ENCODE data around the gene ASIC4. TPM values are rescaled to one million over a fixed set of nuclear protein-coding genes. Genes with fewer than 3 reads are reported as not detected.

ASIC4 gene
- total and polyA plus RNA-seq, 7 experiments from 2014 or later: 0.12 to 0.49 (median 0.17) TPM; not detected in 3

DNA sequence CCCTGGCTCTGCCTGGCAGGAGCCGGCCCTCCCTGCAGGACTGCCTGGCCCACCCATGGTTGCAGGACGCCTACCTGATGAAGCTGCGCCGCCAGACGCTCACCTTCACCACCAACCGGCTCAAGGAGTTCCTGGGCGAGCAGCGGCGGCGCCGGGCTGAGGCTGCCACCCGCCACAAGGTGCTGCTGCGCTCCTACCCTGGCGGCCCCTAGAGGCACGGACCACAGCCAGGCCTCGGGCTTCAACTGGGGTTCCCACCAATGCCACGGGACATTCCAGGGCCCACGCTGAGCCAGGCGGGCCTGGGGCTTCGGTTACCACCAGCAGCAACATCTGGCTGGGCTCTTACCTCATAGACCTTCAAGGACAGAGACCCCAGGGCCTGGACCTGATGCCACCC, 21.7 kb upstream of the ASIC4 start:
- H3K27me3 Mint-ChIP-seq: peaks cover 37 to 50% (median 45%) of the 10 kb centered on the region in 5 donors

DNA sequence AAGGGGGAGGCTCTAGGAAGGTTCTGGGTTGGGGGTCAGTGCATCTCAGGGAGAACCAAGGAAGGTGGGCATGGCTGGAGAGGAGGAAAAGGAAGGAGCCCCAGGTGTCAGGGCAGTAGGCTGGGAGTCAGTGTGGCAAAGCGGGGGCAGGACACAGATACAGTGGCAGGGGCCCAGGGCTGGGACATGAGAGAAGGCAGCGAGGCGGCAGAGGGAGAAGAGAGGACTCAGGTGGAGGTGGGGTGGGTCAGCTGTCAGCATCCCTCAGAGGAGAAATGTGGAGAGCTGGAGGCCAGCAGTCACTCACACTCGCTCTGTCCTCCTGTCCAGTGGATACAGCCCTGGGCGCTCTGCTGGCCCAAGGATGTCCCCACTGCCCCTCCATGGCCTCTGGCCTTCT, 21.2 kb upstream of the ASIC4 start:
- no peak overlapping the region for H3K4me3 ChIP-seq (ENCODE audit: low read length)
- peaks cover 35 to 49% (median 46%) of the 10 kb centered on the region in 5 donors for H3K27me3 Mint-ChIP-seq
- no peak overlapping the region for H3K27ac ChIP-seq (ENCODE audit: low read depth, low read length)
- no peaks in the 10 kb centered on the region for H3K9me3 Mint-ChIP-seq
- ChIA-PET CTCF (interaction anchor here (6.1 kb wide), 1 partner anchor 36 kb away, joined by 60 read pairs; no protein-coding TSS in a partner anchor), POLR2A (no interaction called here)
- no peaks in the 10 kb centered on the region for H3K36me3 ChIP-seq (ENCODE audit: control insufficient read depth in 2 of 3, insufficient read depth in 3 of 3, low read length in 3 of 3)
- intact Hi-C loops (cut with micrococcal nuclease): loop anchor here (10.0 kb wide), 2 partner anchors 598 to 1218 kb away; partner anchors contain the start of genes AAMP (in 1 of the 2) and PNKD (in 1 of the 2)
- no peaks in the 10 kb centered on the region for H3K36me3 Mint-ChIP-seq
- no peak for DNase-seq
- peaks cover 11 to 16% of the 10 kb centered on the region in 2 donors for H3K4me1 ChIP-seq (ENCODE audit: control insufficient read depth in 2 of 2, insufficient read depth in 2 of 2, low read length in 2 of 2)
- peaks cover 5 to 14% (median 12%) of the 10 kb centered on the region in 7 donors for H3K4me1 Mint-ChIP-seq
- H3K9me3 ChIP-seq (ENCODE audit: control insufficient read depth in 2 of 3, low read length in 3 of 3): no peaks in the 10 kb centered on the region
- H3K27ac Mint-ChIP-seq: no peak overlapping the region
- H3K27me3 ChIP-seq (ENCODE audit: control insufficient read depth in 2 of 2, insufficient read depth in 2 of 2, low read length in 2 of 2): peaks cover 4 to 9% of the 10 kb centered on the region in 2 donors
- no peak overlapping the region for H3K4me3 Mint-ChIP-seq
- no peak for ATAC-seq

More for the DNA sequence above, 21.7 kb upstream of the ASIC4 start:
- Histone ChIP-seq H3K4me1 (ENCODE audit: control insufficient read depth in 2 of 2, insufficient read depth in 2 of 2, low read length in 2 of 2) (peaks cover 9 to 13% of the 10 kb centered on the region in 2 donors), H3K4me3 (ENCODE audit: low read length) (no peak overlapping the region), H3K27me3 (ENCODE audit: control insufficient read depth in 2 of 2, insufficient read depth in 2 of 2, low read length in 2 of 2) (peaks cover 4 to 8% of the 10 kb centered on the region in 2 donors), H3K27ac (ENCODE audit: low read depth, low read length) (no peak overlapping the region), H3K36me3 (ENCODE audit: control insufficient read depth in 2 of 3, insufficient read depth in 3 of 3, low read length in 3 of 3) (no peaks in the 10 kb centered on the region), H3K9me3 (ENCODE audit: control insufficient read depth in 2 of 3, low read length in 3 of 3) (no peaks in the 10 kb centered on the region)
- DNase-seq: no peak
- ChIA-PET CTCF (interaction anchor here (1.5 kb wide), 1 partner anchor 38 kb away, joined by 9 read pairs; no protein-coding TSS in a partner anchor), POLR2A (no interaction called here)
- Mint-ChIP-seq H3K4me3 (no peak overlapping the region), H3K4me1 (peaks cover 4 to 12% (median 10%) of the 10 kb centered on the region in 7 donors), H3K27ac (no peak overlapping the region), H3K9me3 (no peaks in the 10 kb centered on the region), H3K36me3 (no peaks in the 10 kb centered on the region)
- intact Hi-C loops (cut with micrococcal nuclease): loop anchor here (10.0 kb wide), 2 partner anchors 598 to 1218 kb away; partner anchors contain the start of genes AAMP (in 1 of the 2) and PNKD (in 1 of the 2)
- ATAC-seq: no peak

GRCh38 chr2:219494952-219495530, 19.2 kb upstream of the ASIC4 start:
- intact Hi-C loops (cut with micrococcal nuclease): loop anchor here (1.0 to 10.0 kb wide), 9 partner anchors 14 to 1220 kb away; partner anchors contain the start of genes CNPPD1 (in 2 of the 2), RETREG2 (in 2 of the 2), AAMP (in 1 of the 2) and CNOT9 (in 1 of the 2)
- Histone ChIP-seq H3K9me3 (ENCODE audit: control insufficient read depth in 2 of 3, low read length in 3 of 3) (no peaks in the 10 kb centered on the region), H3K36me3 (ENCODE audit: control insufficient read depth in 2 of 3, insufficient read depth in 3 of 3, low read length in 3 of 3) (no peaks in the 10 kb centered on the region), H3K27ac (ENCODE audit: low read depth, low read length) (no peak overlapping the region), H3K4me1 (ENCODE audit: control insufficient read depth in 2 of 2, insufficient read depth in 2 of 2, low read length in 2 of 2) (peaks cover 19 to 22% of the 10 kb centered on the region in 2 donors), H3K27me3 (ENCODE audit: control insufficient read depth in 2 of 2, insufficient read depth in 2 of 2, low read length in 2 of 2) (peaks cover 4 to 9% of the 10 kb centered on the region in 2 donors), H3K4me3 (ENCODE audit: low read length) (no peak overlapping the region)
- Mint-ChIP-seq H3K9me3 (peaks cover 0 to 2% (median 0%) of the 10 kb centered on the region in 11 donors), H3K27me3 (peaks cover 41 to 55% (median 50%) of the 10 kb centered on the region in 5 donors), H3K27ac (no peak overlapping the region), H3K36me3 (peaks cover 0 to 4% (median 0%) of the 10 kb centered on the region in 5 donors), H3K4me1 (peaks cover 25 to 34% (median 29%) of the 10 kb centered on the region in 7 donors), H3K4me3 (peak overlapping the region in 1 of 10 donors; percentile 43)
- ChIA-PET CTCF (interaction anchor here (0.6 to 6.1 kb wide), 3 partner anchors 31 to 101 kb away, joined by 3 to 60 read pairs (median 5); no protein-coding TSS in a partner anchor), POLR2A (interaction anchor here (1.0 to 2.3 kb wide), 4 partner anchors 32 to 289 kb away, joined by 3 to 8 read pairs (median 3); partner anchors contain the start of gene DNPEP)
- DNase-seq: no peak
- no peak for ATAC-seq

DNA sequence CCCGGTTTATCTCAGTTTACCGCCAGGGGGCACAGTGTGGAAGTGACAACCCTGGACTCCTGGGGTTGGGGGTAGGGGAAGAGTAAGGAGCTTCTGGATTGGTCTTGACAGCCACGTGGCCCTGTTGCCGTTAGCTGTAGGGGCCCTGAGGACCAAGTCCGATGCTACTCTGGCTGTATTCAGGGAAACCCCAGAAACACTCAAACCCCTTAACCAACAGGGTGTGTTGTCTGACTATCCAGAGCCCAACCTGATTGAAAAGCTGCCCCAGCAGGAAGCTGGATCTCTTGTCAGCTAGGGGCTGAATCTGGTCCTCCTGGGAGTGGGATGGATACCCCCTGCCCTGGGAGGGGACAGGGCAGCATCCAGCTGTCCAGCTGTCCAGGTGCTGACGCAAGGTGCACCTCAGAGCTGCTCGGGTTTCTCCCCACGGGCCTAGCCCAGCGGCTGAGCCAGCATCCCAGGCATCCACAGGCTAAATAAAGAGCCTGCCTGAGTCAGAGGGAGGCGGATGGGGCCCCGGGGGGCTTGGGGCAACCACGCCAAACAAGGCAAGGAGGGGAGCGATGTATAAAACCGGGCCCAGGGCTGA, 18.7 kb upstream of the ASIC4 start:
- Histone ChIP-seq H3K27me3 (ENCODE audit: control insufficient read depth in 2 of 2, insufficient read depth in 2 of 2, low read length in 2 of 2) (peaks cover 4 to 9% of the 10 kb centered on the region in 2 donors), H3K36me3 (ENCODE audit: control insufficient read depth in 2 of 3, insufficient read depth in 3 of 3, low read length in 3 of 3) (no peaks in the 10 kb centered on the region), H3K4me1 (ENCODE audit: control insufficient read depth in 2 of 2, insufficient read depth in 2 of 2, low read length in 2 of 2) (peaks cover 19 to 22% of the 10 kb centered on the region in 2 donors), H3K9me3 (ENCODE audit: control insufficient read depth in 2 of 3, low read length in 3 of 3) (no peaks in the 10 kb centered on the region), H3K4me3 (ENCODE audit: low read length) (no peak overlapping the region), H3K27ac (ENCODE audit: low read depth, low read length) (no peak overlapping the region)
- Mint-ChIP-seq H3K9me3 (peaks cover 0 to 2% (median 0%) of the 10 kb centered on the region in 11 donors), H3K27me3 (peaks cover 41 to 55% (median 50%) of the 10 kb centered on the region in 5 donors), H3K27ac (no peak overlapping the region), H3K4me3 (no peak overlapping the region), H3K36me3 (peaks cover 0 to 4% (median 0%) of the 10 kb centered on the region in 5 donors), H3K4me1 (peaks cover 26 to 38% (median 34%) of the 10 kb centered on the region in 7 donors)
- intact Hi-C loops (cut with micrococcal nuclease): loop anchor here (1.0 to 10.0 kb wide), 9 partner anchors 13 to 1221 kb away; partner anchors contain the start of genes CNPPD1 (in 2 of the 2), RETREG2 (in 2 of the 2), AAMP (in 1 of the 2) and CNOT9 (in 1 of the 2)
- CTCF ChIA-PET: interaction anchor here (0.6 to 6.1 kb wide), 4 partner anchors 30 to 100 kb away, joined by 3 to 60 read pairs (median 5); partner anchors contain the start of genes CHPF and TMEM198
- POLR2A ChIA-PET: interaction anchor here (1.0 to 2.3 kb wide), 4 partner anchors 32 to 290 kb away, joined by 3 to 8 read pairs (median 3); partner anchors contain the start of gene DNPEP
- DNase-seq (peak in 7 of 9 donors; percentile 34 to 57 (median 44)), ATAC-seq (no peak)

- H3K27ac ChIP-seq (ENCODE audit: low read depth, low read length): no peak overlapping the region
- H3K36me3 ChIP-seq (ENCODE audit: control insufficient read depth in 2 of 3, insufficient read depth in 3 of 3, low read length in 3 of 3): no peaks in the 10 kb centered on the region
- peaks cover 19 to 22% of the 10 kb centered on the region in 2 donors for H3K4me1 ChIP-seq (ENCODE audit: control insufficient read depth in 2 of 2, insufficient read depth in 2 of 2, low read length in 2 of 2)
- ChIA-PET CTCF (interaction anchor here (0.7 to 6.1 kb wide), 4 partner anchors 29 to 93 kb away, joined by 3 to 60 read pairs (median 5); partner anchors contain the start of genes CHPF and TMEM198), POLR2A (interaction anchor here (0.9 to 2.3 kb wide), 3 partner anchors 33 to 146 kb away, joined by 3 to 8 read pairs (median 3); partner anchors contain the start of gene DNPEP)
- peaks cover 4 to 9% of the 10 kb centered on the region in 2 donors for H3K27me3 ChIP-seq (ENCODE audit: control insufficient read depth in 2 of 2, insufficient read depth in 2 of 2, low read length in 2 of 2)
- H3K9me3 ChIP-seq (ENCODE audit: control insufficient read depth in 2 of 3, low read length in 3 of 3): no peaks in the 10 kb centered on the region
- peaks cover 41 to 55% (median 50%) of the 10 kb centered on the region in 5 donors for H3K27me3 Mint-ChIP-seq
- intact Hi-C loops (cut with micrococcal nuclease): loop anchor here (5.0 to 10.0 kb wide), 7 partner anchors 289 to 1222 kb away; partner anchors contain the start of genes CNPPD1 (in 2 of the 2), RETREG2 (in 2 of the 2), AAMP (in 1 of the 2) and CNOT9 (in 1 of the 2)
- H3K36me3 Mint-ChIP-seq: peaks cover 0 to 4% (median under 1%) of the 10 kb centered on the region in 5 donors
- H3K4me1 Mint-ChIP-seq: peaks cover 26 to 40% (median 36%) of the 10 kb centered on the region in 7 donors
- peak overlapping the region in 1 of 9 donors; percentile 48 for H3K27ac Mint-ChIP-seq
- DNase-seq (no peak), ATAC-seq (no peak)
- H3K9me3 Mint-ChIP-seq: peaks cover 0 to 2% (median 0%) of the 10 kb centered on the region in 11 donors
- H3K4me3 ChIP-seq (ENCODE audit: low read length): no peak overlapping the region
- peak overlapping the region in 9 of 10 donors; percentile 28 to 99 (median 72) for H3K4me3 Mint-ChIP-seq
Measured at GRCh38 chr2:219496247-219496824, 17.9 kb upstream of the ASIC4 start.

Measured in naive thymus-derived CD4-positive, alpha-beta T cell (primary cell).